Activated CD4-positive, alpha-beta T cell treated with anti-CD3 and anti-CD28 coated beads, Interleukin-2, amount 50 U/mL, for 48 hours (primary cell): Measurements from ENCODE around the gene GP1BA.

Experiments
- DNase-seq, 2 experiments: peaks; one replicate each; pipeline ENCODE4 v3.0.0-alpha.2; 2020

The GP1BA gene

GRCh38 chr17:4931963-4932362 is at the start of gene GP1BA:
Gene GP1BA, plus strand, starts transcription at chr17:4932277. Its CDS starts 328 bp downstream, at chr17:4932605.
- no peak for DNase-seq

- DNase-seq = no peak
Observed at GRCh38 chr17:4884489-4884888, 47.6 kb upstream of the GP1BA start.

- DNase-seq = no peak
Observed at GRCh38 chr17:4886830-4887229, 45.2 kb upstream of the GP1BA start.

- DNase-seq = no peak
Observed at GRCh38 chr17:4887581-4887980, 44.5 kb upstream of the GP1BA start.

GRCh38 chr17:4891411-4892410 is 40.4 kb upstream of the GP1BA start:
- no peak for DNase-seq

- DNase-seq = no peak
Observed at GRCh38 chr17:4892499-4893221, 39.4 kb upstream of the GP1BA start.

GRCh38 chr17:4893272-4893671 is 38.8 kb upstream of the GP1BA start:
- no peak for DNase-seq

GRCh38 chr17:4893721-4894560 is 38.1 kb upstream of the GP1BA start:
- DNase-seq = no peak

GRCh38 chr17:4895121-4895520 is 37.0 kb upstream of the GP1BA start:
- no peak for DNase-seq

GRCh38 chr17:4895657-4896331 is 36.3 kb upstream of the GP1BA start:
- no peak for DNase-seq

GRCh38 chr17:4896332-4897197 is 35.5 kb upstream of the GP1BA start:
- DNase-seq = no peak

GRCh38 chr17:4897198-4897687 is 34.8 kb upstream of the GP1BA start:
- DNase-seq = no peak

- DNase-seq = no peak
Observed at GRCh38 chr17:4897785-4898184, 34.3 kb upstream of the GP1BA start.

GRCh38 chr17:4898351-4898750 is 33.7 kb upstream of the GP1BA start:
- DNase-seq = no peak

GRCh38 chr17:4898927-4899326 is 33.1 kb upstream of the GP1BA start:
- DNase-seq = peak in 1 of 2 experiments; percentile 11

GRCh38 chr17:4899341-4900230 is 32.5 kb upstream of the GP1BA start, which contains the start of gene C17orf107:
Gene C17orf107, plus strand, starts transcription at chr17:4899536. Its CDS starts 227 bp downstream, at chr17:4899763.
- DNase-seq = peak; percentile 96

- DNase-seq = peak in 1 of 2 experiments; percentile 47
Observed at GRCh38 chr17:4900231-4901107, 31.6 kb upstream of the GP1BA start.

GRCh38 chr17:4901108-4901647 is 30.9 kb upstream of the GP1BA start:
- no peak for DNase-seq
